GM21390 (cell line): ENCODE data around the gene ENTREP1.
"Not testable (repeated sequence)": the region's sequence is repeated elsewhere in the genome, so short reads cannot be mapped to it uniquely, and the experiment has no call there.

Experiments used
- ATAC-seq: cut with Tn5 transposase; IDR thresholded peaks from one replicate; pipeline ENCODE4 v1.9.1; 2021; ENCODE audit not compliant: unreplicated experiment

ENTREP1 gene, protein sequence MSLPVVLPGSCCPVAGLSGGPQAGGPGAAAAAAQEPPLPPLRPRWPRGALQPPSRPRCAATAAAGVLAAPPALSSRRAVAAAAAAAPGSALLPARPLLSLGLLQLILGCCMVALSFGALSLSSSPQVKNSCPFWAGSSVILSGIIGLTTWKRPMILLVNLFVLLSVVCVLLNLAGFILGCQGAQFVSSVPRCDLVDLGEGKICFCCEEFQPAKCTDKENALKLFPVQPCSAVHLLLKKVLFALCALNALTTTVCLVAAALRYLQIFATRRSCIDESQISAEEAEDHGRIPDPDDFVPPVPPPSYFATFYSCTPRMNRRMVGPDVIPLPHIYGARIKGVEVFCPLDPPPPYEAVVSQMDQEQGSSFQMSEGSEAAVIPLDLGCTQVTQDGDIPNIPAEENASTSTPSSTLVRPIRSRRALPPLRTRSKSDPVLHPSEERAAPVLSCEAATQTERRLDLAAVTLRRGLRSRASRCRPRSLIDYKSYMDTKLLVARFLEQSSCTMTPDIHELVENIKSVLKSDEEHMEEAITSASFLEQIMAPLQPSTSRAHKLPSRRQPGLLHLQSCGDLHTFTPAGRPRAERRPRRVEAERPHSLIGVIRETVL

DNA sequence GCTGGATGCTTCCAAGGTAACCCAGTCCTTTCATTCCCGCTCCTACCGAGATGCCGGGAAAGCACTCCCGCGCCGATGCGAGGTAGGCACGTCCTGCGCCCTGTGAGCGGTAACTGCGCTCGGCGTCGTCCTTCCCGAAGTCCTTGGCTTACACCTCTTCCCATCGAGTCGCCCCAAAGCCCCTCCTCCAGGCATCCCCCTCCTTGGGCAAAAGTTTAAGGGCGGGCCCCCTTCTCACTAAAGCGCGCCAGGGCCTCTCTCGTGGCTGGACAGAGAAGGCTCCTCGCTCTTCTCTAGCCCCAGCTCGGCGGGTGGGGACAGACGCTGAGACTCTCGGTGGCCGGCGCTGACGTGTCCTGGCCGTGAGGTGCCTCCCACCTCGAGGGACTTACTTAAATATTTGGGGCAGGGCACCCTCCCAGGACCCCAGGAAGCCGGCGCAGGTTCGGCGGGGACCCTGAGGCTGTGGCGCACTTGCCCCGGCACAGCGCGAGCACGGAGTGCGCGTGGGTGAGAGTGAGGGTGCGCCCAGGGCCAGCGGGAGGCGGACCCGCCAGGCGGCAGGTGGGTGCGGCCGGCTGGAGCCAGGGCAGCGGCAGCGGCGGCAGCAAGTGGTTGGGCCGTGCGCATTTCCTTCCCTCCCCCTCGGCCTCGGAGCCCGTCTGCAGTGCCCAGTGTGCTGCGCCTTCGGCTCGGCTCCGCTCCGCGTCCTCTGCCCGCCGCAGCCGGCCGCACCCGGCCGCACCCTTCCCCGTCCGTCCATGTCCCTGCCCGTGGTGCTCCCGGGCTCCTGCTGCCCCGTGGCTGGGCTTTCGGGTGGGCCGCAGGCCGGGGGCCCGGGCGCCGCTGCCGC, at the start of gene ENTREP1:
ENTREP1 (plus strand) TSS at position 667 of the 853 bp plus-strand sequence; CDS start at position 762, 95 bp downstream.
- no peak for ATAC-seq

DNA sequence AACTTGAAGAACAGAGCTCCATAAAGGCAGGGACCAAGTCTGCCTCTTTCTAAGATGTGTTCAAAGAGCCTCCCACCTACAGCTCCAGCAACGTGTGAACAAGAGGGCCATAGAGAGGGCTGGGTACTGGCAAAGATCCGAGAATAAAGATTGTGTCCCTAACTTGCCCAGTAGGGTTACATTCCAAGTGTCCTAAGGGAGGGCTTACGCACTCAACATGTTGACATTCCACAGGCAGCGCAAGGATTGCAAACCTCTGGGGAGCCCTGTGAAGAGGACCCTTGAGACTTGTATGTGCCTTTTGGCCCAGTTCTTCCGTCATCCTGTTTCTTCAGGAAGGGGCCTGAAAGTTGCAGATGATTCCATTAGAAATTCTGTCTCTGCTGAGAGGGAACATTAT, 48.2 kb upstream of the ENTREP1 start:
- ATAC-seq = no peak

- peak; percentile 92 for ATAC-seq
Measured at GRCh38 chr9:69279084-69279731, 45.8 kb upstream of the ENTREP1 start.

DNA sequence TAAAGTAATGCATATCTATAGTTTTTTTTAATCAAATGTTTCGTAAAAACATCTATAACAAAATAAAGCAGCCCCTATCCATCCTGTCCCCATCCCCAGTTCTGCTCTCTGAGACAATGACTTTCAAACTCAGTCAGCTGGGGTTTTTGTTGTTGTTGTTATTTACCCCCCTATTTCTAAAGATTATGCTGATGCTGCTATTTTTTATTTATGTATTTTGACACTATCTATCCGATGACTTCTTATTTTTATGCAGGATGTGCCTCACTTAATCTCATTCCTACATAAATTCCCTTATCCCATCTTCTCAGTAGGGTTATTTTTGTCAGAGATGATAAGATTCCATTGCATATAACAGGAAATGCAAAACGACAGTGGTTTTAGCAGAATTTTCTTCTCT, 45.3 kb upstream of the ENTREP1 start:
- no peak for ATAC-seq

DNA sequence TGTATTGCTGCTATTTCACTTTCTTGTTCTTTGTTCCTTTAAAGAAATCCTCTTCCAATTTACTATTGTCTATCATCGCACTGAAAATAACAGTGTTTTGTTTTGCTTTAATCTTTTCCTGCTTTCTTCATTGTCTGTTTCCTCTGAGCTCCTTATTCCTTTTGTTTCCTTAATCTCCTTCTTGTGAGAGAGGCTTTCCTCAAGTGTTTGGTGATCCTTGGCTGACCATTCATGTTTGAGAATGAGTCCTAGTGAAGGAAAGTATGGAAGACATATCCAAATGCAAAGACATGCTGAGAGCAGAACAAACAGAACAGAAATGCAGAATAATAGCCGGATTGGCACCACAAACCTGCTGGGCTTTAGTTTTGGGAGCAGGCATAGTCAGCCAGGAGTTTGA, 42.0 kb upstream of the ENTREP1 start:
- ATAC-seq = no peak

DNA sequence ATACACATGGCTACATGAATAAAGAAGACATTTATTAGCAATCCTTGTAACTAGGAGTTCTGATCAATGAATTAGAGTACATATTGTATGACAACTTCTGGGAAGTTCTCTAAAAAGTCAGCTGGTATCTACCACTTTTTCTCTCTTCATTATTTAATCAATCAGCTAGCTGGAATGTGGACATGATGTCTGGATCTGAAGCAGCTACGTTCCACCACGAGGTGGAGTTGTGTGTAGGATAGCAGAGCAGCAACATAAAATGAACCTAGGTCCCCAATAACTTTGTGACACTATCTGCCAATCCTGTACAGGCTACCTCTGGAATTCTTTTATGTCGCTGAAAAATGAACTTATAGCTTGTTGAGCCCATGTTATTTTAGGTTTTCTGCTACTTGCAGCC, 32.9 kb upstream of the ENTREP1 start:
- no peak for ATAC-seq

DNA sequence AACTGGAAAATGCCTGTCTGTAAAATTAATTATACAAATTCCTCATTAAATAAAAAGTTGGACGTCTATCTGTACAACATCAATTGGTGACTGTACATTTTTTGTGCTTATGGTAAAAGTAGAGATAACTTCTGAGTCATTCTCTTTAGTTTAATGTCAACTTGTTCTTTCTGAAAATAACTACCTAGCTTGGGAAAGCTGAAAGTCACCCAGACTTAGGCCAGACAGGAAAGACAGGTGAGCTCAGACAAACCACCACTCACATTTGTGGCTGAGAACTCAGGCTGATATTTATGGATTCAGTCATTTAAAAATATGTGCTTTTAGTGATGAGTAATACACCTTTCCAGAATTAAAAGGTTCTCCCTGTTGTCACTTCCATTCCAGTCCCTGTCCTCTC, 31.9 kb upstream of the ENTREP1 start:
- no peak for ATAC-seq

DNA sequence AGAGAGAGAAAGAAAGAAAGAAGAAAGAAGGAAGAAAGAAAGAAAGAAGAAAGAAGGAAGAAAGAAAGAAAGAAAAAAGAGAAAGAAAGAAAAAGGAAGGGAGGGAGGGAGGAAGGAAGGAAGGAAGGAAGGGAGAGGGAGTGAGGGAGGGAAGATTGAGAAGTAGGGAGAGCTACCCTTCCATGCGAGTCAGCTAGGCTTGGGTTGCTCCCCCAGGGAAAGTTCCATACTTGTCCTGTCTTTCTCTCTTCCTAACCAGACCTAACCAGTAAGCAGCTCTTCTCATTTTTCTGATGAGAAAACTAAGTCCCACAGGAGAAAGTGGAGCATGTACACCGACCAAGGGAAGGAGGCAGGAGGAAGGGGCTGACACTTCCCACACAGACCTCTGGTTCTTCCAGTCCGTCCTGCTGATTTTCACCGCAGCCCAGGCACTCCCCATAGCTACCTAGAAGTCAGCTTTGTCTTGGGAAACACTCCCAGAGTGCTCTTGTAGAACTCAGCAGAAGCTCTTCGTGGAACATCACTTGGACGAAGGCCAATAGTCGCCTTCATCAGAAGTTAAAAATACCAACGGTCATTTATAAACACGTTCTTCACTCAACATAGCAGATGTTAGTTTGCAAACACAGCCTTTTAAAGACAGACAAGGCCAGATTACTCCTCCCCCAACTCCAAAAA, 29.0 kb upstream of the ENTREP1 start:
- no peak for ATAC-seq

- no peak for ATAC-seq
Measured at GRCh38 chr9:69297300-69297980, 27.6 kb upstream of the ENTREP1 start.

DNA sequence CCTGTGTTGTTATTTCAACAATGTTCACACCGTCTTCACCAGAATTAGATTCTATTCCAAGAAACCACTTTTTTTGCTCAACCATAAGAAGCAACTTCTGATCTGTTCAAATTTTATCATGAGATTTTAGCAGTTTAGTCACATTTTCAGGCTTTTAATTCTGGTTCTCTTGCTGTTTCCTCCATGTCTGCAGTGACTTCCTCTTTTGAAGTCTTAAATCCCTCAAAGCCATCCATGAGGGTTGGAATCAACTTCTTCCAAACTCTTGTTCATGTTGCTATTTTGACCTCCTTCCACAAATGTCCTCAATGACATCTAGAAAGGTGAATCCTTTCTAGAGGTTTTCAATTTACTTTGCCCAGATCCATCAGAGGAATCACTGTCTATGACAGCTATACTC, 25.7 kb upstream of the ENTREP1 start:
- no peak for ATAC-seq

- no peak for ATAC-seq
Measured at GRCh38 chr9:69299826-69300225, 25.2 kb upstream of the ENTREP1 start.

DNA sequence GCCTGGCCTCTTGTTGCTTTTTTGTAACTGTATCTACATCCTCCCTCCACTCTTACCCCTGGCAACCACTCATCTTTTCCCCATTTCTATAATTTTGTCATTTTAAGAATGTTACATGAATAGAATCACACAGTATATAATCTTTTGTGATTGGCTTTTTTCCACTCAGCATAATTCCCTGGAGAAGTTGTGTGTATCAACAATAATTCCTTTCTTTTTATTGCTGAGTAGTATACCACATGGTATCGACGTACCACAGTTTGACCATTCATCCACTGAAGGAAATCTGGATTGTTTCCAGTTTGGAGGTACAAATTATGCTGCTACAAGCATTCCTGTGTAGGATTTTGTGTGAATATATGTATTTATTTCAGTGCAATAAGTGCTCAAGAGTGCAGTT, 21.7 kb upstream of the ENTREP1 start:
- ATAC-seq = no peak

GRCh38 chr9:69306895-69307445, 18.0 kb upstream of the ENTREP1 start:
- not testable (repeated sequence) for ATAC-seq

DNA sequence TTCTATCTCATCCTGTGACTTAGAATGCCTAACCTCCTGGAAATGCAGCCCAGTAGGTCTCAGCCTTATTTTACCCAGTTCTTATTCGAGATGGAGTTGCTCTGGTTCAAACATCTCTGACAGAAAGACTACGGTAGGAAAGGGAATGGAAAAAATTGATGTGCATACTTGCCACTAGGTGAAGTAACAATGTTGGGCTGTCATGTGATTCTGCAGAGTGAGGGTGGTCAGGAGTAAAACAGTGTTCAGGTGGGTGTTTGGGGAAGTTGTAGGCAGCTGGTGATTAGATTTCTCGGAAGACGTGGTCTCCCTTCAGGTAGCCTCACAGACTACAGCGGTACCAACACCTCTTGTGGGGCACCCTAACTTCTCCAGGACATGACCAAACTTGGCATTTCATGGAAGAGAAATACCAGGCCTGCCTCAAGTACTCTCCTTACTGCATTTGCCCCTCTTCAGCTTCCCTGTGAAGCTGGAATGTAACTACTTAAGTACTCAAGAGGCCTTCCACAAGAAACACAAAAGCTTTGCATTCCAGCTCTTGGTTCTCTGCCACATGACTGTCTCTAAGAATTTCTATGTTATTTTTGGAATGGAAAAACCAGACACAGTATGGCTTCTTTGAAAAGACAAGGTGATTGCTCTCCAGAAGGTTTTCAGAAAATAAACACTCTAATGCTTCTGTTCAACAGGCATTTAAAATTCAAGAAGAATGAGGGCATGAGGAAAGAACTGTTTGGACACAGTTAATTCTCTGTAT, 17.4 kb upstream of the ENTREP1 start:
- no peak for ATAC-seq

- no peak for ATAC-seq
Measured at GRCh38 chr9:69308206-69308931, 16.6 kb upstream of the ENTREP1 start.

GRCh38 chr9:69313175-69313574, 11.8 kb upstream of the ENTREP1 start:
- no peak for ATAC-seq

DNA sequence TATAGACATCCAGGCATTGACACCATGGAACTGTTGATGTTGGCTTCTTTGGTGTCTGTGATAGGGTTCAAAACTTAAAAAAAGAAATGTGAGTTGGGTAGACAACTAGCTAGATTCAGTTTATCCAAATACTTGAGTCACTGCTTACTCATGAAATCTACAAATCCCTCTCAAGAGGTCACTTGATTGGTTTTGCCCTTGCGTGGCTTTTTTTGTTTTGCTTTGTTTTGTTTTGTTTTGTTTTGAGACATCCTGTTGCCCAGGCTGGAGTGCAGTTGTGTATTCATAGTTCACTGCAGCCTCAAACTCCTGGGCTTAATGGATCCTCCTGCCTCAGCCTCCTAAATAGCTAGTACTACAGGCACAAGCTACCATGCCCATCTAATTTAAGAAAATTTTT, 10.5 kb upstream of the ENTREP1 start:
- no peak for ATAC-seq

DNA sequence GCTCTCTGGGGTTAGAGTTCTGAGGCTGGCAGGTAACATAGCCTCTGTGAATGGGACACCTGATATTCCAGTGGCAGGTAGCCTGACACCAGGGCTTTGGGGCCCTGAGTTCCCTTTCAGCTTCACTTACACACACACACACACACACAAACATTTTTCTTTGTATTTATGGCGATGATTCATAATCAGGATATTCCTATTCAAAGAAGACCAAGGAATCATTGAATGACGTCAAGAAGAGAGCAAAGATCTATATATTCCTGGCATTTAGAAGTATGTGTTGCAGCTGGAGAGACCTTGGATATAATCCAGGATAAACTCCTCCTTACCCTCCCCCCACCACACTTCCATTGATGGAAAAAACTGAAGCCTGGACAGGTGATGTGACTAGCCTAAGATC, 7.9 kb upstream of the ENTREP1 start:
- no peak for ATAC-seq
